ENCODE measurements around the gene SKA3.
"Not testable (repeated sequence)": the region's sequence is repeated elsewhere in the genome, so short reads cannot be mapped to it uniquely, and the experiment has no call there.

SKA3 gene

DNA sequence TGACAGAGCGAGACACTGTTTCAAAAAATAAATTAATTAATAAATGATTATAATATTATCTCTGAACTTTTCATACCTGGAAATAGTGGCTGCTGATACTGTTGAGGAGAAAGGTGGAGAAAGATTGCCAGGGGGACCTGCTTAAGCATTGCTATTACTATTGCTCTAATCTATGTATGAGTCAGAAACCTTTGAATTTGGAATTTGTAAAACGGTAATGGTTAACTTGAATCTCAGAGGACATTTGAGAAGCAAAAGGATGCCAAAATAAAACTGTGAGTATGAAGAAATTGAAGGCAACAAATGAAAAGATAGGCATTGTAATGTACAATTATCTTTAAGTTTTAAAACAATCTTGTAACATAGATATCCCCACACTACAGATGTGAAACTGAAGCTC lies 5.3 kb upstream of the SKA3 start:
- FAIRE-seq (no peak), DNase-seq (ENCODE audit: insufficient read length, low spot score) (no peak)
- no peak for TF ChIP-seq POLR2A (IDR thresholded peaks at IDR 0.05; ENCODE audit: low read depth, low read length)

GRCh38 chr13:21176982-21177284 lies 581 bp upstream of the SKA3 start:
- TF ChIP-seq POLR2A (IDR thresholded peaks at IDR 0.05; ENCODE audit: low read depth, low read length), result no peak
- no peak for FAIRE-seq
- no peak for DNase-seq (ENCODE audit: insufficient read length, low spot score)

DNA sequence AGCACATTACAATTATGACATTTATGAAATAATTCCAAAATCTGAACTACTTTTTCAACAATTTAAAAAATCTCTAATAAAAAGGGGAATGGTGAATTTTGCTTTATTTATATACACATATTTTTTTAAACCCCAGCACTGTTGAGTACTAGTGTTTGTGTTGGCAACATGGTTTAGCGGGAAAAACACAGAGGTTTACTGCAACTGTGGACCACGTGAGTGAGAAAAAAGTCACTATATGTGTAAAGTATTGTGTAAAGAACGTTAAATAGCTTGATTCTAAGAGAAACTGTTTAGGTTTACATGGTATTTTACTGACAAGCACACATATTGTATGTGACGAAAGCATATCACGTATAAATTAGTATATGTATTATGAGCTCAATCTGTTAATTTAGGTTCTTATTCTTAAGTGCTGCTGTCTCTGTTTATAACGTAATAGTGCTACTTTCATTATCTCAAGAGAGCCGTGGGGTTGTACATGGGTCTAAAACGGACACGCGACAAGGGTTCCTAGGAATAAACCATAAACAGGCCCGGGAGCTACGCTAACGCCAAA lies 617 bp downstream of the SKA3 start:
- no peak for FAIRE-seq
- DNase-seq (ENCODE audit: insufficient read length, low spot score), result no peak
- no peak for TF ChIP-seq POLR2A (IDR thresholded peaks at IDR 0.05; ENCODE audit: low read depth, low read length)

GRCh38 chr13:21173767-21174166 lies 2.6 kb downstream of the SKA3 start:
- not testable (repeated sequence) for FAIRE-seq; DNase-seq (ENCODE audit: insufficient read length, low spot score)

DNA sequence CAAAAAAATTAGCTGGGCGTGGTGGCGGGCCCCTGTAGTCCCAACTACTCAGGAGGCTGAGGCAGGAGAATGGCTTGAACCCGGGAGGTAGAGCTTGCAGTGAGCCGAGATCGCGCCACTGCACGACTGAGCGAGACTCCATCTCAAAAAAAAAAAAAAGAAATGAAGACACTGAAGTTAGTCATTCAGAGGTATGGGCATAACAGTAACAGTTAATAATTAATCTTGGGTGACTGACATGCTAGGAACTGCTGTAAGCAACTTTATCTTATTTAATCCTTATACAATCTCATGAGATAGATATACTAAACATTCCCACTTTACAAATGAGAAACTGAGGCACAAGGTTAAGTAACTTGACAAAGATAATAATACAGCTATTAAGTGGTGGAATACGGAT lies 4.9 kb downstream of the SKA3 start:
- DNase-seq (ENCODE audit: insufficient read length, low spot score) (no peak), FAIRE-seq (no peak)
- TF ChIP-seq POLR2A (IDR thresholded peaks at IDR 0.05; ENCODE audit: low read depth, low read length), result no peak

DNA sequence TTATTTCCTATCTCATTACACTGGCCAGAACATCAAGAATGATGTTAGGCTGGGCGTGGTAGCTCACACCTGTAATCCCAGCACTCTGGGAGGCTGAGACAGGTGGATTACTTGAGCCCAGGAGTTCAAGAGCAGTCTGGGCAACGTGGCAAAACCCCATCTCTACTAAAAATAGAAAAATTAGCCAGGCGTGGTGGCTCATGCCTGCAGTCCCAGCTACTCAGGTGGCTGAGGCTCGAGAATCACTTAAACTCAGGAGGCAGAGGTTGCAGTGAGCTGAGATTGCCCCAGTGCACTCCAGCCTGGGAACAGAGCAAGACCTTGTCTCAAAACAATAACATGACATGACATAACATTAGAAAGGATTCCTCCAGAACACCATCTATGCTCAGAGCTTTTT lies 10.7 kb downstream of the SKA3 start:
- not testable (repeated sequence) for DNase-seq (ENCODE audit: insufficient read length, low spot score); FAIRE-seq

DNA sequence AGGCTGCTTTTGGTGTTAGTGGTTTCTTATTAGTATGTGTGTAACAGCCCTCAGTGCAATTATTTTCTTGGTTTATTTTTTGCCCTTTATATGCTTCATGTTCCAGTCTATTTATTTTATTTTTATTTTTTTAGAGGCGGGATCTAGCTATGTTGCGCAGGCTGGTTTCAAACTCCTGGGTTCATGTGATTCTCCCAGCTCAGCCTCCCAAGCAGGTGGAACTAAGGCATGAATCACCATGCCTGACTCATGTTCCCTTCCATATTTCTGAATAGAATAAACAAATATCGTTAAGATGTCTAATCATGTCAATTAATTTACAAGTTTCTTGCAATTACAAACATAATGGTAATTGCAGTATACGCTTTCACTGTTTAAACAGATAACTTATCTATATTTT lies 11.7 kb downstream of the SKA3 start:
- FAIRE-seq, result no peak
- DNase-seq (ENCODE audit: insufficient read length, low spot score), result no peak
- TF ChIP-seq POLR2A (IDR thresholded peaks at IDR 0.05; ENCODE audit: low read depth, low read length), result no peak

DNA sequence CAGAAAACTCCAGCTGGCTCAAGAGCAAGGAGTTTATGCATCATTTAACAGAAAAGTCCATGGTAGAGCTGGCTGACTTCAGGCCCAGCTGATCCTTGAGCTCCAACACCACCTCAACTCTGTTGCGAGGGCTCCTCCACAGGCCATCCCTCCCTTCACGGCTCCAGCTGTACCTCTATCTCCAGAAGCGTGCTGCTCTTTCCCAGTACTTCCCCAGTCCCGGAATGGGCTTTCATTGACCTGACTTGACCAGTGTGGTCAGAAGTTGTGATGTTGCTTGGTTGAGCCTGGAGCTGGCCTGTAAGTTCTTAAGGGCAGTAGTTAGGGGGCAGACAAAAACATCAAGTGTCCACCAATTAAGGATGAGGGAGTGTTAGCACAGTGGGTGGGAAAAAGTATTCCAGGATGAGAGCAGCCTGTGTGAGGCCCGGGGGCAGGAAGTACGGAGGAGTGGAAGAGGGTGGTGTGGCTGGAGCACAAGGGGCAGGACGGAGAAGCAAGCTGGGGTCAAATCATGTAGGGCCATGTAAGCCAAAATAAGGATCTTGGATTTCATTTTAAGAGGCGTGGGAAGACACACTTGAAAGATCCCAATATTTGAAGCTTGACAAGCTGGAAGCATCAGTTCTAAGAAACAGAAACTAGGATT lies 24.0 kb downstream of the SKA3 start:
- no peak for TF ChIP-seq POLR2A (IDR thresholded peaks at IDR 0.05; ENCODE audit: low read depth, low read length)
- DNase-seq (ENCODE audit: insufficient read length, low spot score), result no peak
- FAIRE-seq, result no peak

GRCh38 chr13:21150013-21150412 lies 26.3 kb downstream of the SKA3 start:
- FAIRE-seq, result no peak
- no peak for DNase-seq (ENCODE audit: insufficient read length, low spot score)
- TF ChIP-seq POLR2A (IDR thresholded peaks at IDR 0.05; ENCODE audit: low read depth, low read length), result no peak

GRCh38 chr13:21149568-21149967 lies 26.8 kb downstream of the SKA3 start:
- no peak for DNase-seq (ENCODE audit: insufficient read length, low spot score)
- TF ChIP-seq POLR2A (IDR thresholded peaks at IDR 0.05; ENCODE audit: low read depth, low read length), result no peak
- FAIRE-seq, result no peak

- no peak for TF ChIP-seq POLR2A (IDR thresholded peaks at IDR 0.05; ENCODE audit: low read depth, low read length)
- no peak for DNase-seq (ENCODE audit: insufficient read length, low spot score)
- no peak for FAIRE-seq
Observed at GRCh38 chr13:21148557-21149258, 27.6 kb downstream of the SKA3 start.

- no peak for FAIRE-seq
- TF ChIP-seq POLR2A (IDR thresholded peaks at IDR 0.05; ENCODE audit: low read depth, low read length), result no peak
Observed at GRCh38 chr13:21147827-21148226, 28.5 kb downstream of the SKA3 start.

GRCh38 chr13:21142766-21143165 lies 33.6 kb downstream of the SKA3 start:
- FAIRE-seq, result no peak
- DNase-seq (ENCODE audit: insufficient read length, low spot score), result no peak
- TF ChIP-seq POLR2A (IDR thresholded peaks at IDR 0.05; ENCODE audit: low read depth, low read length), result no peak

More at GRCh38 chr13:21147827-21148226, 28.5 kb downstream of the SKA3 start:
- DNase-seq (ENCODE audit: insufficient read length, low spot score), result no peak

GRCh38 chr13:21139374-21139773 lies 37.0 kb downstream of the SKA3 start:
- TF ChIP-seq POLR2A (IDR thresholded peaks at IDR 0.05; ENCODE audit: low read depth, low read length), result no peak
- FAIRE-seq (no peak), DNase-seq (ENCODE audit: insufficient read length, low spot score) (no peak)

- no peak for TF ChIP-seq POLR2A (IDR thresholded peaks at IDR 0.05; ENCODE audit: low read depth, low read length)
- DNase-seq (ENCODE audit: insufficient read length, low spot score) (no peak), FAIRE-seq (no peak)
Observed at GRCh38 chr13:21138561-21138960, 37.8 kb downstream of the SKA3 start.
